Ishikawa (cell line): ENCODE results near the gene ADGRG7.

Experiments used
- EGR1 ChIP-seq: IDR thresholded peaks from 2 replicates; pipeline ENCODE4 v1.6.1; 2012
- MAX ChIP-seq: IDR thresholded peaks from 2 replicates; pipeline ENCODE4 v1.6.1; 2012
- REST ChIP-seq: IDR thresholded peaks from 2 replicates; pipeline ENCODE4 v1.6.1; 2012; ENCODE audit warnings: low read depth, mild to moderate bottlenecking
- TAF1 ChIP-seq: IDR thresholded peaks from 2 replicates; pipeline ENCODE4 v1.6.1; 2012; ENCODE audit warnings: low read depth, mild to moderate bottlenecking
- ZBTB7A ChIP-seq: IDR thresholded peaks from 2 replicates; pipeline ENCODE4 v1.6.1; 2012; ENCODE audit warnings: low read depth

- TF ChIP-seq ZBTB7A: no peak
- no peak for TF ChIP-seq REST
- TF ChIP-seq MAX: no peak
- no peak for TF ChIP-seq TAF1
- no peak for TF ChIP-seq EGR1
Measured at GRCh38 chr3:100710261-100710968, 101.0 kb downstream of the ADGRG7 start.
